ENCODE data around the gene CDH13. TPM values are rescaled to one million over a fixed set of nuclear protein-coding genes. Genes with fewer than 3 reads are reported as not detected.

The CDH13 gene
- total RNA-seq, 2 donors from 2014 or later = 2.4 to 6.3 TPM

GRCh38 chr16:83021746-83022145, 395.0 kb downstream of the CDH13 start:
- no peak overlapping the region for H3K27ac ChIP-seq
- no peaks in the 10 kb centered on the region for H3K27me3 ChIP-seq
- no peaks in the 10 kb centered on the region for H3K9me3 ChIP-seq
- DNase-seq = no peak
- H3K4me1 ChIP-seq = no peaks in the 10 kb centered on the region
- intact Hi-C loops (cut with DNase I) = no loop called here
- no peaks in the 10 kb centered on the region for H3K36me3 ChIP-seq
- TF ChIP-seq CTCF (IDR thresholded peaks at IDR 0.05) = no peak
- H3K4me3 ChIP-seq = no peak overlapping the region
- no peak overlapping the region for H3K9ac ChIP-seq (ENCODE audit: low read depth in 2 of 2, low read length in 2 of 2)

GRCh38 chr16:83023011-83023410, 396.2 kb downstream of the CDH13 start:
- intact Hi-C loops (cut with DNase I) = no loop called here
- no peaks in the 10 kb centered on the region for H3K27me3 ChIP-seq
- H3K9me3 ChIP-seq = no peaks in the 10 kb centered on the region
- DNase-seq = no peak
- no peak overlapping the region for H3K9ac ChIP-seq (ENCODE audit: low read depth in 2 of 2, low read length in 2 of 2)
- no peaks in the 10 kb centered on the region for H3K36me3 ChIP-seq
- no peak overlapping the region for H3K4me3 ChIP-seq
- H3K4me1 ChIP-seq = no peaks in the 10 kb centered on the region
- no peak for TF ChIP-seq CTCF (IDR thresholded peaks at IDR 0.05)
- no peak overlapping the region for H3K27ac ChIP-seq

GRCh38 chr16:83023640-83024039, 396.9 kb downstream of the CDH13 start:
- Histone ChIP-seq H3K4me3 (no peak overlapping the region), H3K27me3 (no peaks in the 10 kb centered on the region), H3K4me1 (no peaks in the 10 kb centered on the region), H3K36me3 (no peaks in the 10 kb centered on the region), H3K9ac (ENCODE audit: low read depth in 2 of 2, low read length in 2 of 2) (no peak overlapping the region), H3K27ac (no peak overlapping the region), H3K9me3 (no peaks in the 10 kb centered on the region)
- intact Hi-C loops (cut with DNase I) = no loop called here
- no peak for TF ChIP-seq CTCF (IDR thresholded peaks at IDR 0.05)
- DNase-seq = no peak

- intact Hi-C loops (cut with DNase I) = no loop called here
- H3K4me3 ChIP-seq = no peak overlapping the region
- no peak overlapping the region for H3K9ac ChIP-seq (ENCODE audit: low read depth in 2 of 2, low read length in 2 of 2)
- no peaks in the 10 kb centered on the region for H3K9me3 ChIP-seq
- no peak for DNase-seq
- H3K4me1 ChIP-seq = no peaks in the 10 kb centered on the region
- H3K27me3 ChIP-seq = no peaks in the 10 kb centered on the region
- H3K27ac ChIP-seq = no peak overlapping the region
- H3K36me3 ChIP-seq = no peaks in the 10 kb centered on the region
- no peak for TF ChIP-seq CTCF (IDR thresholded peaks at IDR 0.05)
Measured at GRCh38 chr16:83027973-83028372, 401.2 kb downstream of the CDH13 start.

GRCh38 chr16:83029467-83029866, 402.7 kb downstream of the CDH13 start:
- no peak for TF ChIP-seq CTCF (IDR thresholded peaks at IDR 0.05)
- H3K9ac ChIP-seq (ENCODE audit: low read depth in 2 of 2, low read length in 2 of 2) = no peak overlapping the region
- H3K27me3 ChIP-seq = no peaks in the 10 kb centered on the region
- H3K4me3 ChIP-seq = no peak overlapping the region
- H3K36me3 ChIP-seq = no peaks in the 10 kb centered on the region
- no peaks in the 10 kb centered on the region for H3K4me1 ChIP-seq
- H3K9me3 ChIP-seq = no peaks in the 10 kb centered on the region
- H3K27ac ChIP-seq = no peak overlapping the region
- DNase-seq = no peak
- intact Hi-C loops (cut with DNase I) = no loop called here

- Histone ChIP-seq H3K27me3 (no peaks in the 10 kb centered on the region), H3K4me1 (no peaks in the 10 kb centered on the region), H3K9me3 (no peaks in the 10 kb centered on the region), H3K9ac (ENCODE audit: low read depth in 2 of 2, low read length in 2 of 2) (no peak overlapping the region), H3K36me3 (no peaks in the 10 kb centered on the region), H3K4me3 (no peak overlapping the region), H3K27ac (no peak overlapping the region)
- TF ChIP-seq CTCF (IDR thresholded peaks at IDR 0.05) = no peak
- intact Hi-C loops (cut with DNase I) = no loop called here
- DNase-seq = no peak
Measured at GRCh38 chr16:83031524-83031923, 404.8 kb downstream of the CDH13 start.
